Measurements from ENCODE around the gene ZBTB7C.
A peak's percentile ranks its signal among the peaks of the same experiment; 100 is the strongest.

ZBTB7C gene

GRCh38 chr18:48140731-48141130 lies 268.5 kb downstream of the ZBTB7C start:
- H3K4me3 ChIP-seq (ENCODE audit: low read length), result no peak overlapping the region
- no peak for DNase-seq (ENCODE audit: low read depth)
- TF ChIP-seq, protein P1, sequence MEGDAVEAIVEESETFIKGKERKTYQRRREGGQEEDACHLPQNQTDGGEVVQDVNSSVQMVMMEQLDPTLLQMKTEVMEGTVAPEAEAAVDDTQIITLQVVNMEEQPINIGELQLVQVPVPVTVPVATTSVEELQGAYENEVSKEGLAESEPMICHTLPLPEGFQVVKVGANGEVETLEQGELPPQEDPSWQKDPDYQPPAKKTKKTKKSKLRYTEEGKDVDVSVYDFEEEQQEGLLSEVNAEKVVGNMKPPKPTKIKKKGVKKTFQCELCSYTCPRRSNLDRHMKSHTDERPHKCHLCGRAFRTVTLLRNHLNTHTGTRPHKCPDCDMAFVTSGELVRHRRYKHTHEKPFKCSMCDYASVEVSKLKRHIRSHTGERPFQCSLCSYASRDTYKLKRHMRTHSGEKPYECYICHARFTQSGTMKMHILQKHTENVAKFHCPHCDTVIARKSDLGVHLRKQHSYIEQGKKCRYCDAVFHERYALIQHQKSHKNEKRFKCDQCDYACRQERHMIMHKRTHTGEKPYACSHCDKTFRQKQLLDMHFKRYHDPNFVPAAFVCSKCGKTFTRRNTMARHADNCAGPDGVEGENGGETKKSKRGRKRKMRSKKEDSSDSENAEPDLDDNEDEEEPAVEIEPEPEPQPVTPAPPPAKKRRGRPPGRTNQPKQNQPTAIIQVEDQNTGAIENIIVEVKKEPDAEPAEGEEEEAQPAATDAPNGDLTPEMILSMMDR (IDR thresholded peaks at IDR 0.05; ENCODE audit: insufficient read depth, low read depth, low read length, missing control alignments), result no peak

DNA sequence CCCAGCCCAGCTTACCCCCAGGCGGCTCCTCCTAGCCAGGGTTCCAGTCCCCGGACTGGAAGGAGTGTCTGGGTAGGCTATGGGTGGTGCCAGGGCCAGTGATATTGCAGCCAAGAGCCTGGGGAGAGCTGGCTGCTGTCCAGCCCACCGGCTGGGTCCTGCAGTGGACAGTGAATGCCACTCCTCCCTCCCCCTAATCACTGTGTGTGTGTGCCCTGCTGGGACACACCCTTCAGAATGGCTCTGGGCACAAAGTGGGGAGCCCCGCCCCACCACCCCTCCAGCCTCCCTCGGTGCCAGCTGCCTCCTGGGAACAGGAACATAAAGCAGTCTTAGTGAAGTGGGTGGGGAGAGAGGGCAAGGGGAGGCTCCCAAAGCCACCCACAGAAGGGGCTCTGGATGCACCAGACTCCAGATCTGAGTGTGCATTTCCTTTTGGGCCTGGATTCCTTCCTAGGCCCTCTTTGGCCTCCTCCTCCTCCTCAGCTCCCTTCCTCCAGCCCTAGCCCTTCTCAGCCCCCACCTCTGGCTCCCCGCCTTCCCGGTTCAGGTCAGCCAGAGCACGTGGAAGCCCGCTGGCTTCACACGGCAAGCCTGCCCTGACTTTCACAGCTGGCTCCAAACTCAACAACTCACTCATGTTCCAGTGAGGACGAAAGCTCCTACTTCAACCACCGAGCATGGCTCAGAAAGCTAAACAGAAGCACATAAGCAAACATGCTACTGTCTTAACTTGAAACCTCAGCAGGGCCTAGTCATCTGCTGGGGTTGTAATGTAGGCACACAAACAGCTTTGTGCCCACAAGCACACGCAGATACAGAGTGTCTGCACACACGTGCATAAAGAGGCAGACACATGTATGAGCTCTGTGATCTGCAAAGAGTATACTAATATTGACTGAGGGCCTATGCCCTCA lies 269.5 kb downstream of the ZBTB7C start:
- TF ChIP-seq, protein P1 (IDR thresholded peaks at IDR 0.05; ENCODE audit: insufficient read depth, low read depth, low read length, missing control alignments), result no peak
- no peak for DNase-seq (ENCODE audit: low read depth)
- H3K4me3 ChIP-seq (ENCODE audit: low read length), result no peak overlapping the region

- no peak overlapping the region for H3K4me3 ChIP-seq (ENCODE audit: low read length)
- DNase-seq (ENCODE audit: low read depth), result no peak
- TF ChIP-seq, protein P1 (IDR thresholded peaks at IDR 0.05; ENCODE audit: insufficient read depth, low read depth, low read length, missing control alignments), result no peak
Observed at GRCh38 chr18:48138660-48139430, 270.3 kb downstream of the ZBTB7C start.

DNA sequence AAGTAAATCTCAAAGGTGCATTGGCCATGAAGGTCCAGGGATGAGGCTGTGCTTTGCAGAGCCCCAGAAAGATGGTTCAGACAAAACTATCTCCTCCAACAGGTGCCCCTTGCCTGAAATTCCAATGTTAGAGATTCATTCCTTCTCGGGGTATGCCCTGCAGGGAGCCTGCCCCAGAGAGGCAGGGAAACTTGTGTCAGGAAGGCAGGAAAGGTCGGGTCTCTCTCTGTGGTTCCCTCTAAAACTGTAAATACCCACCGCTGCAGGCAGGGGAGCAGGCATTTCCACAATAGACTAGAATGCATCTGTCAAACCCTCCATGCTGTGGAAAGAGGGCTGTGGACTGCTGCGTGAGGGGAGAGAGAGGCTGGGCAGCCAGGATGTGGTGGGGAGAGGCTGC lies 271.0 kb downstream of the ZBTB7C start:
- no peak overlapping the region for H3K4me3 ChIP-seq (ENCODE audit: low read length)
- TF ChIP-seq, protein P1 (IDR thresholded peaks at IDR 0.05; ENCODE audit: insufficient read depth, low read depth, low read length, missing control alignments), result no peak
- DNase-seq (ENCODE audit: low read depth), result no peak

DNA sequence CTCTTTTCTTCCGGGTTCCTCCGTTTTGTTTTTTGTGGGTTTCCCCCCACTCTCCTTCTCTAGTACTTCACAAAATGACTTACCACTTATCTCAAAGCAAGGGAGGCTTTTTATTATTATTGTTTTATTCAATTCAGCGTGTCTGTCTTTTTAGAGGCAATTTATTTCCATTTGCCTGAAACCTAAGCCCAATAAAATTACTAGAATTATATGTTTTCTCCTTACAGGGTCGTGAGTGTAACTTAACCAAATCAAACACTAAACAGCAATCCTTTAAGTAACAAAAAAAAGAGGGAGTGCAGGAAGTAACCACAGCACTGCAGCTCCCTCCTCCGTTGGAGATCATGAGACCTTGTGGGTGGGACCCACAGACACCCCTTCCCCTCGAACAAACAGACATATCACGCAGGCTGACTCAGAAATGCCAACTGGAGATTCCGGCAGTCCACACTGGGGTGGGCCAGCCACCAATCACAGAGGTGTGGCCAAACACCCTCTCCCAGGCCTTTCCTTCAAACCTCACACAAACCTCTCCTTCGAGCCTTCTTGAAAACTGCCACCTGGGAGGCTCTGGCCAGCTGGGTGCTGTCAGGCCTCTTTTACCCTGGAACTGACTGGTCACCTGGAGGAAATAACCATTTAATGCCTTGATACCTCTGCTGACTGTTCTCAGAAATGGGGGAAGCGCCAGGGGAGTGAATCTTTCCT lies 271.7 kb downstream of the ZBTB7C start:
- peak overlapping the region; percentile 62 for H3K4me3 ChIP-seq (ENCODE audit: low read length)
- DNase-seq (ENCODE audit: low read depth), result no peak
- TF ChIP-seq, protein P1 (IDR thresholded peaks at IDR 0.05; ENCODE audit: insufficient read depth, low read depth, low read length, missing control alignments), result no peak

DNA sequence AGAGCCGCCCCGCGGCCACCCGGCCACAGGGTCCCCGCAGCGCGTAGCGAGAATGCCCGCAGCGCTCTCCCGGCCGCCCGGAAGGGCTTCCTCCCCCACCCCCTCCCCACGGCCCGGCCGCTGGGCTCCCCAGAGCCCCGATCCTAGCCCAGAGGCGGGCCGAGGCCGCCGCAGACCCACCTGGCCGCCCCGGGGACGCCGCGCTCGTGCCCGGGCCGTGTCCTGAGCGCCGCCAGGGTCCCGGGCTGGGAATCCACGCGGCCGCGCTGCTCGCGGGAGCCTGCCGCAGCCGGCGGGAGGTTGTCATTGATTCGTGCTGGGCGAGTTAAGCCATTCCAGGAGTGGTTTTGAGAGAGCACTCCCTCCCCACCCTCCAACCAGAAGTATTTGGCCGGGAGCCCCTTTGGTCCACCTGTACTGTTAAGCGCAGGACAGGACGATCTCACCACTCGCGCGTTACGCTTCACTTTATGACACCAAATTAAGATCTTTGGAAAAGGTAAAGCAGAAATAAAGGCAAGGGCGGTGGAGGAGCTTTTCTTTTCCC lies 272.3 kb downstream of the ZBTB7C start:
- peak overlapping the region; percentile 62 for H3K4me3 ChIP-seq (ENCODE audit: low read length)
- no peak for DNase-seq (ENCODE audit: low read depth)
- TF ChIP-seq, protein P1 (IDR thresholded peaks at IDR 0.05; ENCODE audit: insufficient read depth, low read depth, low read length, missing control alignments), result no peak
